Bone marrow (tissue), 2 donors: ENCODE data around the gene PSMA4.
"Not testable (repeated sequence)": the region's sequence is repeated elsewhere in the genome, so short reads cannot be mapped to it uniquely, and the experiment has no call there.

Source experiments
- DNase-seq, 2 donors: peaks; one replicate each; lab custom pipeline; 2025; lab: John Stamatoyannopoulos, UW

PSMA4 gene

GRCh38 chr15:78551902-78552301, 11.7 kb downstream of the PSMA4 start:
- DNase-seq = no peak

- no peak for DNase-seq
These were observed 12.4 kb downstream of the PSMA4 start for GRCh38 chr15:78552597-78552996.

DNA sequence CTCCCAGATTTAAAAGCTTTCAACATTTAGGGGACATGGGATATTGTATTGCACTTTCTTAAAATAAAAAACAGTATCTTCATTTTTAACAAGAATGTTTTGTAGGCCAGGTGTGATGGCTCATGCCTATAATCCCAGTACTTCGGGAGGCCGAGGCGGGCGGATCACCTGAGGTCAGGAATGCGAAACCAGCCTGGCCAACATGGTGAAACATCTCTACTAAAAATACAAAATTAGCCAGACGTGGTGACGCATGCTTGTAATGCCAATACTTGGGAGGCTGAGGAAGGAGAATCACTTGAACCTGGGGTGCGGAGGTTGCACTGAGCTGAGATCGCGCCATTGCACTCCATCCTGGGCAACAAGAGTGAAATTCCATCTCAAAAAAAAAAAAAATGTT, 20.0 kb downstream of the PSMA4 start:
- DNase-seq = not testable (repeated sequence)

- no peak for DNase-seq
These were observed 21.2 kb downstream of the PSMA4 start for GRCh38 chr15:78561490-78561889.

GRCh38 chr15:78563092-78563491, 22.8 kb downstream of the PSMA4 start:
- DNase-seq = no peak

DNA sequence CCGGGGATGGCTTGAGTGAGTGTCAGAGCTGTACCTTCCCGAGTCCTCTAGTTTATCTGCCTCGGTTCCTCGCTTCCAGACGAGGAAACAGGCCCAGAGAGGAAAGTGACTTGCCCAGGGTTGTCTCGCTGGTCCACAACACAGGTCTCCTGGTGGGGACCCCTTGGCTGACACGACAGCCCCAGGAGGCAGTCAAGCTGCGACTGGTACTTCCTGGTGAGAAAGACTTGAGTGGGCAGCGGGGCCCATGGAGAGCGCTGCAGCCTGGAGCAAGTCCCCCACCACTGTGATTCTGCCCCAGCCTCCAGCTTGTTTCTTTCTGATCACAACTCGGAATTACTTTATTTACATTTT, 24.5 kb downstream of the PSMA4 start:
- DNase-seq = no peak

DNA sequence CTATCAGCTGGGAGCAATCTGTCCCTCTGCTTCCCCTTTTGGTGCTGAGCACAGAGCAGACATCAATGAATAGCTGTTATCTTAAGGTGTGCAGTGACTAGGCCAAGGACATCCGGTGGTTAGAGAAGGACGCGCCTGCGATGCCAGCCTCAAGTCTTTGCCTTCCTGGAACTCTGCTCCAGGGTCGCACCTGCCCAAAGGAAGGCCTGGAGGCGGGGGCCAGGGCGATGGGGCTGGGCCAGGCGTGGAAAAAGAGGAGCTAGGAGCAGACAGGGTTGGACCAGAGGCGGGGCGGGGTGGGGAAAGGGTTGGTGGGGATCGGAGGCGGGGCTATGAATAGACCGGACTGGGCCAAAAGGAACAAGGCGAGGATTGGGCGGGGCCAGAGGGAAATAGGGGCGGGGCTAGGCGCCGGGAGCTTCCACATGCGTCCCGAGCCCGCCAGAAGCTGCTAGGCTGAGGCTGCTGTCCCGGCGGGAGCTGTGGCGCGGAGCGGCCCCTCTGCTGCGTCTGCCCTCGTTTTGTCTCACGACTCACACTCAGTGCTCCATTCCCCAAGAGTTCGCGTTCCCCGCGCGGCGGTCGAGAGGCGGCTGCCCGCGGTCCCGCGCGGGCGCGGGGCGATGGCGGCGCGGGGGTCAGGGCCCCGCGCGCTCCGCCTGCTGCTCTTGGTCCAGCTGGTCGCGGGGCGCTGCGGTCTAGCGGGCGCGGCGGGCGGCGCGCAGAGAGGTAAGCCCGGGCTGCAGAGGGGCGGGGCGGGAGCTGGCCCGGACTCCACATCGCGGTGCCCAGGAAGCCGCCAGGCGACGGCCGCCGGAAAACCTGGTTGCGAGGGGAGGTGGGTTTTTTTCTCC, 25.1 kb downstream of the PSMA4 start, which contains the start of gene CHRNA5:
CHRNA5 (plus strand) TSS at position 424 of the 854 bp plus-strand sequence; CDS start at position 624, 200 bp downstream.
- peak; percentile 18 to 45 for DNase-seq

DNA sequence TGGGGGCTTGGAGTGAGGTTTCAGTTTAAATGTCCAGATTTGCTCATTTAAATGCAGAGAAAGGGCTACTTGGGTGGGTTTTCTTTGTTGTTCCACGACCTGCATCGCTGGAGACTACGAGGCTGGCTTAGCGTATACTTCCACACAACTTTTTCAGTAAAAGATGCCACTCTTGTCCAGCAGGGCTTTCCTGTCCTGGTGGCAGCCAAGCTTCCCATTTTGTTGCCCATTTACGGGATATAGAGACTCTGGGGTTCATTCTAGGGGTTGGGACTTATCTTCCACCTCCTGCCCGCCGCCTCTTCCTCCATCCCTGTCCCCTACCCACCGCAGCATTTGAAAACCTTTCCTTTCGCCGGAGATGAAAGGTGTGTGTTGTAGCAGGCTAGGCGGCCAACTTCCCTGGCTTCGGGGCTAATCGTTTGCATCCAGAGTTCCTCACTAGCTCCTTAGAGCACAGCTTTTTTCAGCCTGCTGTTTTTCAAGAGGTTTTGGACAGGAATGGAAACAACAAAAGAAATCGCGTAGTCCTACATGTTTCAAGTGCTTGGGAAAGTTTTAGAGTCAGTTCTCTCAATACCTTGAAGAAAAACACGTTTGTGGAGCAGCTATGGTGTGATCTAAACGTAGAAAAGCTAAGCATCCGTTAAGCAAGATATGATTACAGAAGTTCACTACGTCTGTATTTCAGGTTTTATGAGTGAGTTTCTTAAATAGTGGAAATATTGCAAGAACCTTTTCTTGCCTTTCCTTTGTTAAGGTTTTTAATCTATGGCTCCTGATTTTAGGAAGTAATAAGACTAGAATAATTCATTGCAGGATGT, 25.9 kb downstream of the PSMA4 start:
- DNase-seq = no peak

DNA sequence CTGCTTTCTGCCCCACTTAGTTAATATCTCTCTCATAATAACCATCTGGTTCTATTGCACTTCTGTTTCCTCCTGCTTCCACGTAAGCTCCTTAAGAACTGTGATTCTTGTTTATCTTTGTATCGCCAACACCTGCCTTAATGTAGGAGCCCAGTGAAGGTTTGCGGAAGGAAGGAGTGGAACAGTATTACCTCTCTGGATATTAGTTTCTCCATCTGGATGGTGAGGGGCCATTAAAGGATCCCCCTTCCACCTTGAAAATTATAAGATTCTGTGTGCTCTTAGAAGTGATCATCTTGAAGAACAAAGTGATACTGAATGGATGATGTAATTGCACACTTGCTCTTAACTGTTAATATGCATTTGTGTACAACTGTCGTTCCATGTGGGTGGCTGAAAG, 27.3 kb downstream of the PSMA4 start:
- no peak for DNase-seq

DNA sequence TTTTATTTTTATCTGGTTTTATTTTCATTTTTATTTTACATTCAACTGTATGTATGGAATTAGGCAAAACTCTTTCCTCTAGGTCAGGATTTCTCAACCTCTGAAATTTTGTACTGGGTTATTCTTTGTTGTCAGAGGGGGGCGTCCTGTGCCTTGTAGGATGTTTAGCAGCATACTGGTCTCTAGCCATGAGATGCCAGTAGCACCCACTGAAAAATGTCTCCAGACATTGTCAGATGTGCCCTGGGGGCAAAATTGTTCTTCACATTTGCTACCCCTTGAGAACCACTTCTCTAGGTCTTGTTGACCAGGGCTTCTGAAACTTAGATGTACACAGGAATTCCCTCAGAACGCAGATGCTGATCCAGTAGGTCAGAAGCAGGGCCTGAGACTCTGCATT, 30.5 kb downstream of the PSMA4 start:
- DNase-seq = no peak

DNA sequence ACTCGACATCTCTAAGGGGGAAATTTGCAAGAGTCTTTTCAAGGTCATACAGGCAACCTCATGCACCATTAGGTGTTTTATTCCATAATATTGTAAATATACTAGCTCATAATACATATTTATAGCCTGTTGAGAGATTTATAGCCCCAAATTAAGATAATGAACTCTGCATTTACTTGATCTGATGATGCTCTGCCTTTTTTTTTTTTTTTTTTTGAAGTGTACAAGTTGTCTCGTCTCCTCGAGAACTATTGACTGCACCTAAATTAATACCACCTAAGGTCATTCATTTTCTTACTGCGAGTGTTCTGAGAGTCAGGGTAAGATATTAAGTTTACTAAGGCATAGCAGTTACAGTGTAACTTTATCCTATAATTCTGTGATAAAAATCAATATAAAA, 31.1 kb downstream of the PSMA4 start:
- no peak for DNase-seq

DNA sequence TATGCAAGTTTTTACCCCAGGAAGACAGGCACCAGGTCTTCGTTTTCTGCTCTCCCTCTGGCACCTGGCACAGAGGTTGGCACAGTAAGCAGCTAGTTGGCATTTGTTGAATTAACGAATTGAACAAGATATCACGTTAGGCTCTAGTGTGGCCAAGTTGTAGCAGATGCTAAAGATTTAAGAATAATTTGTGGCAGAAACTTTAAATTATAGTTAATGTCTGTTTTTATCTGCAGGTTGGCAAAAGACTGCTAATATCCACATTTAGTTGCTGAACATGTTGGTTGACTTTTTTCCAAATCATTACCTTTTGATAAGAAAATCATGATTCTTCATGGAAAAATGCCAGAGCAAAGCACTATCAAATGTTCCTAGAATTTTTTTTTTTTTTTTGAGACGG, 33.2 kb downstream of the PSMA4 start:
- no peak for DNase-seq

- DNase-seq = no peak
These were observed 34.7 kb downstream of the PSMA4 start for GRCh38 chr15:78574944-78575343.

- no peak for DNase-seq
These were observed 57.3 kb downstream of the PSMA4 start for GRCh38 chr15:78597583-78597982.

- no peak for DNase-seq
These were observed 58.1 kb downstream of the PSMA4 start for GRCh38 chr15:78598348-78598747.

GRCh38 chr15:78599189-78599588, 58.9 kb downstream of the PSMA4 start:
- no peak for DNase-seq
